LNCAP (cell line): ENCODE data around the gene TRAK1.

Experiments
- TF ChIP-seq, protein P1 (sequence below): fragments of 450-650 bp; IDR thresholded peaks from 2 replicates; pipeline ENCODE4 v1.5.1; 2017; ENCODE audit warnings: mild to moderate bottlenecking

TRAK1 gene

DNA sequence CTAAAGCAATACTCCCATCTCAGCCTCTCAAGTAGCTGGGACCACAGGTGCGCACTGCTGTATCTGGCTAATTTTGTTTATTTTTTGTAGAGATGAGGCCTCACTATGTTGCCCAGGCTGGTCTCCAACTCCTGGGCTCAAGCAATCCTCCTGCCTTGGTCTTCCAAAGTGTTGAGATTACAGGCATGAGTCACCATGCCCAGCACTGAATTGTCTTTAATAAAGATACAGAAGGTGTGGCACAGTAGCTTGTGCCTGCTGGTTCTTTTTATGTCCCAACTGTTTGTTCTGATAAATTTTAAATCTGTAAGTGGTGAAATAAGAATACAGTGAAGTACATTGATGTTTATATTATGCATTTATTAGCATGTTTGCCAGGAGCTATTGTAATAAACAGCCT, 20.6 kb upstream of the TRAK1 start:
- TF ChIP-seq, protein P1, sequence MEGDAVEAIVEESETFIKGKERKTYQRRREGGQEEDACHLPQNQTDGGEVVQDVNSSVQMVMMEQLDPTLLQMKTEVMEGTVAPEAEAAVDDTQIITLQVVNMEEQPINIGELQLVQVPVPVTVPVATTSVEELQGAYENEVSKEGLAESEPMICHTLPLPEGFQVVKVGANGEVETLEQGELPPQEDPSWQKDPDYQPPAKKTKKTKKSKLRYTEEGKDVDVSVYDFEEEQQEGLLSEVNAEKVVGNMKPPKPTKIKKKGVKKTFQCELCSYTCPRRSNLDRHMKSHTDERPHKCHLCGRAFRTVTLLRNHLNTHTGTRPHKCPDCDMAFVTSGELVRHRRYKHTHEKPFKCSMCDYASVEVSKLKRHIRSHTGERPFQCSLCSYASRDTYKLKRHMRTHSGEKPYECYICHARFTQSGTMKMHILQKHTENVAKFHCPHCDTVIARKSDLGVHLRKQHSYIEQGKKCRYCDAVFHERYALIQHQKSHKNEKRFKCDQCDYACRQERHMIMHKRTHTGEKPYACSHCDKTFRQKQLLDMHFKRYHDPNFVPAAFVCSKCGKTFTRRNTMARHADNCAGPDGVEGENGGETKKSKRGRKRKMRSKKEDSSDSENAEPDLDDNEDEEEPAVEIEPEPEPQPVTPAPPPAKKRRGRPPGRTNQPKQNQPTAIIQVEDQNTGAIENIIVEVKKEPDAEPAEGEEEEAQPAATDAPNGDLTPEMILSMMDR: no peak

DNA sequence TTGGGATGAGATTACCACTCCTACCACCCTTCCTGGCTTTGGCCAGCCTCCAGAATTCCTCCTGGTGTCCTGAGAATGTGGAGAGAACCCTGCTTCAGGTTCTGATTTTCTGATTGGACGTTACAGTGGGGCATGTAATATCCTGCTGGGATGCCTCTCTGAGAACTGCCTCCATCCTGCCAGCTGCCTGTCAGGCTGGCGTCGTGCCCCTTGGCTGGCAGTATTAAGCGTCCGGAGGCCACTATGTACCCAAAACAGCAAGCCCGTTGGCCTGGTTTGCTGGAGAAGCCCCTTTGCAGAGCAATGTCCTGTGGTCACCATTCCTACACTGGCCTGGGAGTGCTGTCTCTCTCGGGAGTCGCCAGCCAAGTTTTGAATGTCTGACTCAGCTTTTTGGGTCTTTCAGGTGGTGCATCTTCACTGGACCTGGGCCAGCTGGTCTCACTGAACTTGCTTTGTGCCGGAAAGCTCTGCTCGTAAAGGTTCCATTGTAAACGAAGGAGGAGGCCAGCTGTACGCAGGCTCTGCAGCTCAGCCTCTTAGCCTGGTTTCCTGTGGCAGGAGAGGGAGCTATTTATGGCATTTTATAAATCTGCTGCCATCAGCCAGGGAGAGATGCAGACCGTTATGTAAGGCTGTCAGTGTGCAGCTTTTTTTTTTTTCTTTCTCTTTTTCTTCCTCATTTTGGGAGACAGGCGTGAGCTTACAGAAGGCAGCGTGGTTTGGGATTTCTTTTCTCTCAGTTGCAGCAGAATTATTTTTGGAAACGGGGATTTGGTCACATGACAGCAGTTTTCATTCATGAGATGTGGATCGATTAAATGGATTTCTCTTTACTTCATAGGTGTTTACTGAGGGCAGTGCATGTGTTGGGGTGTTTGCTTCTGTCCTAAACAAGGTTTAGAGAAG, 19.0 kb upstream of the TRAK1 start:
- TF ChIP-seq, protein P1: no peak

DNA sequence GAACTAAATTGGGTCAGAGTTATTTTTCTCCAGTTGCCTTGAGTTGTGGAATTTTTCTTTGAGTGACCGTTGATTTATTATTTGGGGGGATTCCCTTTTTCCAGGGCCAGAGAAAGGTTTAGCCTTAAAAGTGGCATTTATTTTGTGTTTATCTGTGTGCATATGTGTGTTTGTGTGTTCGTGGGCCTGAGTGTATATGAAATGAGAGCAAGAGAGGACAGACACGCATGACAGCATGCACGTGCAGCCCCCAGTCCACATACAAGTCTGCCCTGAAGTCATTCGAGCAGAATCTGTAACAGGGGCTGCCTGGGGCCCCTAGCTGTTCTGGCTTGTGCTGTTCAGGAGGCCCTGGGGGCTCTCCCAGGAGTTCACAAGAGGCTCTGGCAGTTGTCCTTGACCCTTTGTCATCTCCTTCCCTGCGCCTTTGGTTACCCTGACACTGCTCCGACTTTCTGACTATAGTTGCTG, 18.3 kb upstream of the TRAK1 start:
- TF ChIP-seq, protein P1: no peak

DNA sequence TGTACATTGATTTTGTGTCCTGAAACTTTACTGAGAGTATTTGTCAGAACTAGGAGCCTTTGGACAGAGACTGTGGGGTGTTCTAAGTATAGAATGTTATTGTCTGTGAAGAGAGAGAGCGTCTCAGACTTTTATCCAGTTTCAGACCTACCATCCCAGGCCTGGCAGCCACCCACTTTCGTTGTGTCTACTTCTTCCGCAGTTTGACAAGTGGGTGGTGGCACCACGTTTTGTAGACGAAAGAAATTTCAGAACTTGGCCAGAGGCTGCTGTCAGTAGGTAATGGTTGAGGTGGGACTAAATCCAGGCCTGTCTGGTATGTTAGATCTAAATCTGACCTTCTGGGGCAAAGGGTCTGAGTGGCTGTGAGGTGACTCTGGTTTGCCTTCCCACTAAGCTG, 13.4 kb upstream of the TRAK1 start:
- TF ChIP-seq, protein P1: no peak

DNA sequence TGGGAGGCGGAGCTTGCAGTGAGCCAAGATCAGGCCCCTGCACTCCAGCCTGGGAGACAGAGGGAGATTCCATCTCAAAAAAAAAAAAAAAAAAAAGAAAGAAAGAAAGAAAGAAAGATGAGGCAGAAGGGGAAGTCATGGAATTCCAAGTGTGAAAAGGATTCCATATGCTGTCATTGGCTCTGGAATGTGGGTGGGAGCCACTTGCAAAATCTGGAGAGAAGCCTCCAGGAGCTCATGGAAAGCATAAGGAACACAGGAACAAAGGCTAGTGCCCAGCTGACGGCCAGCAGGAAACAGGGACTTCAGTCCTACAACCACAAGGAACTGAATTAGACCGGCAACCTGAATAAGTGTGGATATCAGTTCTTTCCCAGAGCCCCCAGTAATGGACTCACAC, 12.5 kb upstream of the TRAK1 start:
- TF ChIP-seq, protein P1: no peak

DNA sequence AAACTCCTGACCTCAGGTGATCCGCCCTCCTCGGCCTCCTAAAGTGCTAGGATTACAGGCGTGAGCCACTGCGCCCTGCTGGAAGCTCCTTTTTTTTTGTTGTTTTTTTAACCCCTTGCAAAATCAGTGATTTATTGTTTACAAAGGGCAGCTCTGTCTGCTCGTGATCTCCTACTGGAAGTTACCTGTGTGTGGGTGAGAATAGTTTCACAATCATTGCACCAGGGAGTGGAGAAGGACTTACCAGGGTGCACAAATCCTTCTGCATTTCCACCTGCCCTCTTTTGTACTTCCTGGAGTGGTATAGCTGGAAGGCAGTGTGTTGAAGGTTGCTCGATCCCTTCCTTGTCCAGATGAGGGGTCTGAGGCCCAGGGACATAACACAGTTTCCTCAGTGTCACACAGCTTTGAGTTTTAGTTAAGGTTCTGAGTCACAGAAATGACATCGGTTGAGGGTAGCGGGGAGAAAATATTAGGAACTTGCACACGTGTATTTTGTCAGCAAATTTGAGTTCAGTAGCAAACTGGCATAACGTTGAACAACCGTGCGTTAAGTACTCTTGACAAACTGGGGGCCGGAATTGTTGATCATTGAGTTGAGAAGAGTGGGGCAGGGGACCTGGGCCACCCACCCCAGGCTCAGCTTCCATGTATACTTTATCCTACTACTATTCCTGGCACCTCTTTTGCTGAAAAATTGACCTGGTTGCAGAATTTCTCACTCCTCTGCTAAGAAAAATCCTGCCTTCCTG, 11.3 kb upstream of the TRAK1 start:
- TF ChIP-seq, protein P1: no peak

DNA sequence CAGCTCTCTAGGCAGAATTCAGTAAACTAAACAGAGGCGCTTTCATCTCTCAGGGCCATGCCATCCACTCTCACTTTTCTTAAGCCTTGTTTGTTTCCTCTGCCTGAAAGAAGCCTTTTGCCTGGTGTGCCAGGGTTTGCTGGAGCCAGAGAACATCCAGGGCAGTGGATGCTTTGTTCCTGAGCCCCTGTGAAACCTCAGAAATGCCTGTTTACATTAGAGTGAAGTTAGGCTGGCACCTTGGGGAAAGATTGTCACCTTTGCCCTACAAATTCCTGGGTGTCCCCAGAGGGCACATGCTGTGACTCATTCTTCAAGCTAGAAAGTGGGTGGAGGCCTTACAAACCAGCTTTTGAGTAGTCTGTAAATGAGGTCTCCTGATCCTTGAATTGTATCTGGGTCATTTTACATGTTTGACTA, 10.7 kb upstream of the TRAK1 start:
- TF ChIP-seq, protein P1: no peak
